Measurements from ENCODE around the gene GET4. TPM values are rescaled to one million over a fixed set of nuclear protein-coding genes. Genes with fewer than 3 reads are reported as not detected.

Gene GET4
- total and polyA plus RNA-seq, 10 of the 15 experiments (the other 5 are each of a cell fraction or from before 2014, with no cell fraction given): 0.66 to 73.8 (median 34.0) TPM

- H3K9me3 ChIP-seq (replicated peaks; ENCODE audit: control insufficient read depth, insufficient read depth, low read length): peaks cover 15% of the 10 kb centered on the region
- H3K9ac ChIP-seq (ENCODE audit: control insufficient read depth, insufficient read depth, low read length): no peak overlapping the region
- peaks cover 5% of the 10 kb centered on the region; the same call in 1 of the 2 replicates for H3K79me2 ChIP-seq (ENCODE audit: control insufficient read depth, insufficient read depth, low read length)
- ATAC-seq (no peak), FAIRE-seq (no peak), DNase-seq (ENCODE audit: low read depth, low spot score) (no peak)
- peaks cover 16% of the 10 kb centered on the region for H3K4me1 ChIP-seq (ENCODE audit: control insufficient read depth, insufficient read depth, low read length)
- SMC1A ChIA-PET (ENCODE audit: uncharacterized antibody, unreplicated experiment): interaction anchor here (1.6 kb wide), 1 partner anchor 12 kb away, joined by 8 read pairs; no protein-coding TSS in a partner anchor
- no peak overlapping the region for H3K4me2 ChIP-seq (ENCODE audit: control insufficient read depth, insufficient read depth)
- no peak overlapping the region for H3K4me3 ChIP-seq
- H2AFZ ChIP-seq (ENCODE audit: control insufficient read depth, low read depth, low read length): no peak overlapping the region
- in situ Hi-C loops (cut with MboI): no loop called here
- POLR2A ChIA-PET: interaction anchor here (0.6 to 0.9 kb wide), 2 partner anchors 8 to 9 kb away, joined by 3 to 6 read pairs; no protein-coding TSS in a partner anchor
- no peak overlapping the region for H3K27ac ChIP-seq (ENCODE audit: control insufficient read depth, insufficient read depth)
- 96% methylated on average over 27 of the region's 27 CpGs for WGBS (ENCODE audit: insufficient coverage, insufficient replicate concordance, low lambda C conversion rate, missing lambda C conversion rate)
- BruUV-seq (replicated peaks): no TSS peak
- H4K20me1 ChIP-seq (ENCODE audit: control insufficient read depth, insufficient read depth): no peaks in the 10 kb centered on the region
- H3K36me3 ChIP-seq (ENCODE audit: control insufficient read depth in 2 of 2, insufficient read depth in 2 of 2, low read length in 1 of 2): peaks cover 0 to 5% of the 10 kb centered on the region in 2 experiments; a peak in 3 of 4 replicates
- RAD21 ChIA-PET (ENCODE audit: unreplicated experiment): interaction anchor here (1.0 to 1.3 kb wide), 2 partner anchors 11 to 14 kb away, joined by 3 to 4 read pairs; no protein-coding TSS in a partner anchor
- CTCF ChIA-PET: interaction anchor here (1.2 to 2.6 kb wide), 3 partner anchors 9 to 14 kb away, joined by 3 to 8 read pairs (median 5); no protein-coding TSS in a partner anchor
- no peaks in the 10 kb centered on the region for H3K27me3 ChIP-seq (replicated peaks in 1 of 2; ENCODE audit: control insufficient read depth in 2 of 2, insufficient read depth in 2 of 2, low read length in 1 of 2)
- intact Hi-C loops (cut with micrococcal nuclease; ENCODE audit: unreplicated experiment): no loop called here
- TF ChIP-seq BMI1 (IDR thresholded peaks at IDR 0.05; ENCODE audit: borderline replicate concordance) (no peak), RFX5 (IDR thresholded peaks at IDR 0.05; ENCODE audit: low read depth, low read length) (no peak), MAX (IDR thresholded peaks at IDR 0.05; ENCODE audit: low read depth, low read length) (no peak), TCF7 (IDR thresholded peaks at IDR 0.05; ENCODE audit: borderline replicate concordance) (no peak), CEBPB (IDR thresholded peaks at IDR 0.05; ENCODE audit: borderline replicate concordance in 1 of 2, low read depth in 2 of 2, low read length in 2 of 2) (no peak), PBX3 (IDR thresholded peaks at IDR 0.05; ENCODE audit: insufficient replicate concordance, low read depth, low read length) (no peak), NR2C2 (IDR thresholded peaks at IDR 0.05; ENCODE audit: borderline replicate concordance, control insufficient read depth, insufficient read length, low read depth) (no peak), SMC3 (IDR thresholded peaks at IDR 0.05; ENCODE audit: borderline replicate concordance, low read length) (no peak), NFYB (IDR thresholded peaks at IDR 0.05; ENCODE audit: insufficient read depth, low read depth, low read length) (no peak), ZBTB40 (IDR thresholded peaks at IDR 0.05; ENCODE audit: borderline replicate concordance) (no peak), SUPT20H (IDR thresholded peaks at IDR 0.05; ENCODE audit: borderline replicate concordance, control insufficient read depth, low read depth, low read length) (no peak)
Measured at GRCh38 chr7:938546-939185, 62.3 kb downstream of the GET4 start.
